ENCODE measurements around the gene POU2F3.

DNA sequence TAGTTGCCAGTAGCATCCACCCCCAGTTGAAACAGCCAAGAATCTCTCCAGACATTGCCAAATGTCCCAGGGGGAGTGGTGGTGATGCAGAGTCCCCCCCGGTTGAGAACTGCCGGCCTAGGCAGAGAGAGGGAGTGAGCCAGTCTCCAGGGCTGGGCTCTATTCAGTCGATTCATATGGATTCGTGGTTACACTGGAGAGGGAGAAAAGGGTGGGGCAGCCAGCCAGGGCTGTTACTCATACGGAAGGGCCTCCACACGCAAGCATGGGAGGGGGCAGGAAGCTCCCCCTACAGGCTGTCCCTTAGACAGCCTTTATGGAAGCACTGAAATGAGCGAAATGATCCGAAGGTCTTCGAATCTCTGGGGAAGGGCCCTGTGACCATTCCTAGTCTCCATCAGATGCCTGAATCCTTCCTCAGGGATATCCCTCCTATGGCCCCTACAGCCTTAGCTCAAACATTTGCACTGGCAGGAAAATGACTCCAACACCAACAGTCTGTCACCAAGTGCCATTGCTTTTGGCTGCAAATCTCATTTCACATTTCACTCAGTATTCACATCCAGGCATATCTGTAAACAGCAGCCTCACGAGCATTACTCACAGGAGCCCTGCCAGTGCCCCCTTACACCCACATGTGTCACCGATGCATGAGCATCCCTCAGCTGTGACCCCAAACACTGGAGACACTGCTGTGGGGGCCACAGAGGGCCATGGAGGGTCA, 66.7 kb downstream of the POU2F3 start:
- TF ChIP-seq POLR2A (IDR thresholded peaks at IDR 0.05; ENCODE audit: low read length), result no peak
- no peak for TF ChIP-seq GATA1 (IDR thresholded peaks at IDR 0.05; ENCODE audit: low read depth, low read length)

Measured in erythroblast (primary cell).